Thyroid gland (tissue), 4 donors: Measurements from ENCODE around the gene DIS3L2.

Experiments
- POLR2A ChIP-seq, 2 donors: fragments of 450-650 bp; IDR thresholded peaks; one replicate each; pipeline ENCODE4 v1.6.1; 2017; ENCODE audit warnings: antibody characterized with exemption in 2 of 2, mild to moderate bottlenecking in 2 of 2, moderate library complexity in 1 of 2
- TF ChIP-seq, protein P1 (sequence below), 6 experiments: fragments of 200-600 bp in 3 of 6; fragments of 450-650 bp in 3 of 6; sonication (generic) in 3 of 6; IDR thresholded peaks; one replicate each; pipeline ENCODE4 v1.5.1; 2016 to 2019; ENCODE audit warnings: antibody characterized with exemption in 6 of 6, mild to moderate bottlenecking in 2 of 6, inconsistent platforms in 1 of 6, moderate library complexity in 1 of 6

- TF ChIP-seq, protein P1, sequence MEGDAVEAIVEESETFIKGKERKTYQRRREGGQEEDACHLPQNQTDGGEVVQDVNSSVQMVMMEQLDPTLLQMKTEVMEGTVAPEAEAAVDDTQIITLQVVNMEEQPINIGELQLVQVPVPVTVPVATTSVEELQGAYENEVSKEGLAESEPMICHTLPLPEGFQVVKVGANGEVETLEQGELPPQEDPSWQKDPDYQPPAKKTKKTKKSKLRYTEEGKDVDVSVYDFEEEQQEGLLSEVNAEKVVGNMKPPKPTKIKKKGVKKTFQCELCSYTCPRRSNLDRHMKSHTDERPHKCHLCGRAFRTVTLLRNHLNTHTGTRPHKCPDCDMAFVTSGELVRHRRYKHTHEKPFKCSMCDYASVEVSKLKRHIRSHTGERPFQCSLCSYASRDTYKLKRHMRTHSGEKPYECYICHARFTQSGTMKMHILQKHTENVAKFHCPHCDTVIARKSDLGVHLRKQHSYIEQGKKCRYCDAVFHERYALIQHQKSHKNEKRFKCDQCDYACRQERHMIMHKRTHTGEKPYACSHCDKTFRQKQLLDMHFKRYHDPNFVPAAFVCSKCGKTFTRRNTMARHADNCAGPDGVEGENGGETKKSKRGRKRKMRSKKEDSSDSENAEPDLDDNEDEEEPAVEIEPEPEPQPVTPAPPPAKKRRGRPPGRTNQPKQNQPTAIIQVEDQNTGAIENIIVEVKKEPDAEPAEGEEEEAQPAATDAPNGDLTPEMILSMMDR (IDR thresholded peaks at IDR 0.05) = no peak
- TF ChIP-seq POLR2A (IDR thresholded peaks at IDR 0.05) = no peak
These were observed 99.8 kb downstream of the DIS3L2 start for GRCh38 chr2:232061265-232061664.
